GM19240 (cell line): ENCODE data around the gene NMRAL1.

Experiments used
- DNase-seq: peaks from one replicate; pipeline ENCODE4 v3.0.0; 2011; ENCODE audit warnings: low spot score; ENCODE audit not compliant: insufficient read length

Gene NMRAL1

DNA sequence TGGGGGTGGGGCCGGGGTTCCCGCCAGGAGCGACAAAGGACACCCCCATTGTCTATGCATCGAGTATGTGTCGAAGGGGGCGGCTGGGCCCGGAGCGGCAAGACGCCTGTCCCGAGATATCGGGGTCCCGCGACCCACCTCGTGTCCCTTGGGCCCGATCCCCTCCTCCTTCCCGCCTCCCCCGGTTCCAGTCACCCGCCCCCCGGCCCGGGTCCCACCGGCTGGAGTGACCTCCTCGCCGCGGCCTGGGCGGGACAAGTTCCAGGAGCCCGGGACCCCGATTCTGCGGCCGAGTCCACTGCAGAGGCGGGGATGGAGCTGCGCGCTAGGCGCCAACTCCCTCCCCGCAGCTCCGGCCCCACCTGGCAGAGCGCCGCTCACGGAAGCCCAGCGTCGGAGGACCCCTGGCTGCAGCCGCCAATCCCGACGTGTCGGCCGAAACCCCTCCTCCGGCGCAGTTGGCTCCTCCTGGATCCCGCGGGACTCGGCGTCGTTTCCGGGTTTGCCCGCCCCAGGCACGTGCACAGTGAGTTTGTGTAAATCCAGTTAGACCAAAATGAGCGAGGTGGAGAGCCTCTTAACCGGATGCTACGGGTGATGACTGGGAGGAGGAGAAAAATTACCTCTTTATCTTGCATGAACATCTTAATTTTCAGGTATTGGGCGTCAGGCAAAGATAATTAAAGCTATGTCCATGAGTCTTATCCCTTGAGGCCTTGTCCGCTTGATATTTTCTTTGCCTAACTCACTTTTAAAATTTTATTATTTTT is at the start of gene NMRAL1:
Gene NMRAL1, minus strand, starts transcription at position 434 of the 770 bp plus-strand sequence. CDS start 493 bp downstream, outside the sequence.
- DNase-seq, result peak; percentile 73

GRCh38 chr16:4523686-4524085 is 49.3 kb upstream of the NMRAL1 start:
- DNase-seq, result no peak

GRCh38 chr16:4522051-4522581 is 47.7 kb upstream of the NMRAL1 start:
- no peak for DNase-seq

DNA sequence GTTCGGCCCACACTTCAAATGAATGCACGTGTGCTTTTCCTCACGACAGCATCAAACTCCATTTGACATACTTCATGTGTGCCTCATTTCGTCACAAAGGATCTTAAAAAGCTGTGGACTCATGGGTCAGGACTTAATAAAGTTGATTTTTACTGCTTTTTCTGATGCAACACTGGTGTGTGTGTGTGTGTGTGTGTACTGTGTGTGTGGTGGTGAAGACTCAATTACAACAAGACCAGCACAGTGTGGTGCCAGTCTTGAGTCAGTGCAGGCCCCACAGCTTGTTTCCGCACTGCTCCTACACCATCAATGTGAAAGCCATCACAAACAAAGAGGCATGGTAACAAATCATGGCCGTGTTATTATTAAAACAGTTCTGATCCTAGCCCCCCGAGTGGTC is 46.5 kb upstream of the NMRAL1 start:
- DNase-seq, result no peak

DNA sequence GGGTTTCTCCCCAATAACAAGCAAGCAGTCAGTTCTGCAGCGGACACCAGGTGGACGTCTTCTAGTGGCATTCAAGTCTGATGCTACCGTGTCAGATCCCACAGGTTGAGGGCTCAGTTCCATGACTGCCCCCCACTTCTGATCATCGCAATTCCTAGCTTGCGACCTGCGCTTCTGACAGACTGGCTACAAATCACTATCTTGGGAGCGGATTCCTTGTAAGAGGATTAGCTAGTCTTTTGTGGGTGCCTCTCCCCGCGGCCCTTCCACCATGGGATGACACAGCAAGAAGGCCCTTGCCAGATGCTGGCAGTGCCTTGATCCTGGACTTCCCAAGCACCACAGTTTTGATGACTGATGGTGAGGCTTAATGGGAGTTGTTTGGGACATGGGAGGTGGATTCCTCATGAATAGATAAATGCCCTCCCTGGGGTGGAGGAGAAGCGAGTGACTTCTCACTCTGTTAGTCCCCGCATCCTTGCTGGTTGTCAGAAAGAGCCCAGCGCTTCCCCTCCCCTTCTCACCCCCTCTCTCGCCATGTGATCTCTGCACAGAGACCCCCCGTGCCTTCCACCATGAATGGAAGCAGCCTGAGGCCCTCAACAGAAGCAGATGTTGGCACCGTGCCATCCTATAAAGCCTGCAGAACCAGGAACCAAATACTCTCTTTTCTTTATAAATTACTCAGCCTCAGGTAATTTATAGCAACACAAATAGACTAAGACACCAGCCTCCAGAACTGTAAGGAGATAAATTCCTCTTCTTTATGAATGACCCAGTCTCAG is 45.0 kb upstream of the NMRAL1 start:
- no peak for DNase-seq

GRCh38 chr16:4517812-4518680 is 43.6 kb upstream of the NMRAL1 start:
- no peak for DNase-seq

DNA sequence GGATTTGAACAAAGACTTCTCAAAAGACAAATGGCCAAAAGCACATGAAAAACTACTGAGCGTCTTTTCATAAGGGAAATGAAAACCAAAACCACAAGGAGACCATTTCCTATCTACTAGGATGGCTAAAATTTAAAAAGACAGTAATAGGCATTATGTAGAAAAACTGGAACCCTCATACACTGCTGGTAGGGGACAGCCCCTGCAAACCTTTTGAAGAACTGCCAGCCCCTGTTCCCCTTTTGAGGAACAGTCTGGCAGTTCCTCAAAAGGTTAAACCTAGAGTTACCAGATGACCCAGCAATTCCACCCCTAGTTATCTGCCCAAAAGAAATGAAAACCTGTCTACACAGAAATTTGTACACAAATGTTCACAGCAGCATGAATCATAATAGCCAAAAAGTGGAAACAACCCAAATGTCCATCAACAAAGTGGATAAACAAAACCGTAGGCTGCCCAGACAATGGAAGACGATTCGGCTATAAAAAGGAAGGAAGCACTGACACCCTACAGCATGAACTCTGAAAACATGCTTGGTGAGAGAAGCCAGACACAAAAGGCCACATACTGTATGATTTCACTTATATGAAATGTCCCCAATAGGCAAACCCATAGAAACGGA is 41.3 kb upstream of the NMRAL1 start:
- no peak for DNase-seq

GRCh38 chr16:4514606-4515005 is 40.2 kb upstream of the NMRAL1 start:
- DNase-seq, result no peak

- no peak for DNase-seq
Measured at GRCh38 chr16:4513881-4514280, 39.5 kb upstream of the NMRAL1 start.

GRCh38 chr16:4513086-4513860 is 38.8 kb upstream of the NMRAL1 start:
- no peak for DNase-seq

- no peak for DNase-seq
Measured at GRCh38 chr16:4512473-4512872, 38.0 kb upstream of the NMRAL1 start.

DNA sequence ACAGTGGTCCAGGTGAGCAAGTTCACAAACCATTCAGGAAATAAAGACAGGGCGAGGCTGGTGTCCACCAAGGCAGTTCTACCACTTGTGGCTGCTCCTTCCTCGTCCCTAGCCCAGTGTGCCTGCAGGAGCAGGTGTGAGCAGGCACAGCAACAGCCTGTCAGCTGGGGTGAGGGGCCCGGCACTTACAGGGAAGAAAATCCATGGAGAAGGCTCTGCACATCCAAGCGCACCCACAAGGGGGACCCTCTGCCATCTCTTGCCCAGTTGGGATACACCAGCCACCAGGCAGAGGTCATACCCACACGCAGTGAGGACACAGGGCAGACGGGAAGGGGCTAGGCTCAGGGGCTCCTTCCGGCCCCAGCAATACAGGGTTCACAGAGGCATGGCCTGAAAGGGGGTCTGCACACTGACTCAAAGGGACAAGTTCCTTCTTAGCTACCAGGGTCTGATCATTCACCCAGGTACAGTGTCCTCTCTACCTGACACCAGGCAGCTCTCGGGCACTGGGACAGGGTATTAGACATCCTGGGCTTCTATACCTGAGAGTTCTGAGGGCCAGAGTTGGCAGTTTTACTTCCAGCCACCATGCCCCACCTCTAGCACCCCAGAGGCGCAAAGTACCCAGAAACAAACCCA is 37.1 kb upstream of the NMRAL1 start:
- no peak for DNase-seq

DNA sequence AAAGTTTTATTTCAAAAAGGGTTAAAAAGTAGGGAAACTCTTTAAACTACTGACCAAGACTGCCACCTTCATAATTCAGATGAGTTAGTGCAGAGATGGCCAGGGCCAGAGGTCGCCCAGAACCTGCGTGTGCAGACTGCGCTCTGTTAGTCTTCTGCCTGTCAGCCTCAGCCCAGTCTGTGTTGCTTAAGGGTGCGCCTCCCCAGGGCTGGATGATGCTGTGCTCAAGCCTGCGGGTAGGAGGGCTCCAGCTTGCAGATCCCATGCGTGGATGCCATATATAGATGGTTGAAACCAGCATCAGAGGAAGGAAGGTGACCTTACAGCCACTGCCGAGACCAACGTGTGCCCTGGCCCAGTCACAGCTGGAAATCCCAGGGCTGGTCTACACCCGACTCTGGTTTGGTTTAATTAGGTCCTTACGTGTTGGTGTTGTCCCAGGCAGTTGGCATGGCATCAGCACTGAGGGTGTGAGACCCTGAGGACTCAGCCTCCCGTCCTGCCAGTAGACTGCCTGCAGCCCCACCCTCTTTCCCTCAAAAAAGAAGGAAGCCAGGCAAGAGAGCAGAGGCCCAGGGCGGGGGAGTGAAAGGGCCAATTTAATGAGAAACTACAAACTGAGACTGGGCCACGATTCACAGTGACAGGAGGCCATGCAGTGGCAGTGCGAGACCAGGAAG is 36.5 kb upstream of the NMRAL1 start:
- no peak for DNase-seq

DNA sequence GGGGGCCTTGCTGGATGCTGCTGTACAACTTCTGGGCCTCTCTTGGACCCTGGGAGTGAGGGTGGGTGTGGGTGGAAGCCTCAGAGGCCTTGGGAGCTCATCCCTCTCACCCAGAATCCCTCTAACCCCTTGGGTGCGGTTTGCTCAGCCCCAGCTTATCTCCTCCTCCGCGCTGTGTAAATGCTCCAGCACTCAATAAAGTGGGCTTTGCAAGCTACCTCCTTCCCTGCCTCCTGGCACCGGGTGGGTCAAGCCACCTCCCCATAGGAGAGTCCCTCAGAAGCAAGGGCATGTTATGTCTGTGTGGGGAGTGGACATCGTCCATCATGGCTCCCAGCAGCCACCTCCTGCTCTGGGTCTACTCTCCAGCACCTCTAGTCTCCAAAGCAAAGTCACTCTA is 35.7 kb upstream of the NMRAL1 start:
- no peak for DNase-seq

DNA sequence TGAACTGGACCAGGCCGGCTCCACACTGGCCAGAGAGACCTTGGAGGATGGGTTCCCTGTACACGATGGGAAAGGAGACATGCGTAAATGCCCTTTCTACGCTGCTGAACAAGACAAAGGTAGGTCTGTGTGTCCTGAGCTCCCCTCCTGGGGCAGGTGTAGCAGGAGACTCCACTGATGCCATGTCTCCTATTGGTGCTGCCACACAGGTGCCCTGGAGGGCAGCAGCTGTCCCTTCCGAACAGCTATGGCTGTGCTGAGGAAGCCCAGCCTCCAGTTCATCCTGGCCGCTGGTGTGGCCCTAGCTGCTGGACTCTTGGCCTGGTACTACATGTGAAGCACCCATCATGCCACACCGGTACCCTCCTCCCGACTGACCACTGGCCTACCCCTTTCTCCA is 35.0 kb upstream of the NMRAL1 start:
- no peak for DNase-seq

DNA sequence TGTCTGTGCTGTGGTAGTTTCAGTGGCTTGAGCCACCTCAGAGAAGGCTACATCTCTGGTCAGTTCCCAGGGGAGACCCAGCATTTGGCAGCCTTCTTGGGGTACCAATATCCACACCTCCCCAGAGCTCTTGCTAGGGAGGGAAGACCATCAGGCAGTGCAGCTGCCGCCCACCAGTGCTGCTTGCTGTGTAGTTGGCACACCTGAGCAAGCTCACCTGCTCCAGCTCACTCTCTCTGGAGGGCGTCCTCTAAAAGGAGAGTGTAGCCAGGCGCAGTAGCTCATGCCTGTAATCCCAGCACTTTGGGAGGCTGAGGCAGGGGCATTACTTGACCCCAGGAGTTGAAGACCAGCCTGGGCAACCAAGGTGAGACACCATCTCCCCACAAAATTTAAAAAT is 34.4 kb upstream of the NMRAL1 start:
- no peak for DNase-seq

DNA sequence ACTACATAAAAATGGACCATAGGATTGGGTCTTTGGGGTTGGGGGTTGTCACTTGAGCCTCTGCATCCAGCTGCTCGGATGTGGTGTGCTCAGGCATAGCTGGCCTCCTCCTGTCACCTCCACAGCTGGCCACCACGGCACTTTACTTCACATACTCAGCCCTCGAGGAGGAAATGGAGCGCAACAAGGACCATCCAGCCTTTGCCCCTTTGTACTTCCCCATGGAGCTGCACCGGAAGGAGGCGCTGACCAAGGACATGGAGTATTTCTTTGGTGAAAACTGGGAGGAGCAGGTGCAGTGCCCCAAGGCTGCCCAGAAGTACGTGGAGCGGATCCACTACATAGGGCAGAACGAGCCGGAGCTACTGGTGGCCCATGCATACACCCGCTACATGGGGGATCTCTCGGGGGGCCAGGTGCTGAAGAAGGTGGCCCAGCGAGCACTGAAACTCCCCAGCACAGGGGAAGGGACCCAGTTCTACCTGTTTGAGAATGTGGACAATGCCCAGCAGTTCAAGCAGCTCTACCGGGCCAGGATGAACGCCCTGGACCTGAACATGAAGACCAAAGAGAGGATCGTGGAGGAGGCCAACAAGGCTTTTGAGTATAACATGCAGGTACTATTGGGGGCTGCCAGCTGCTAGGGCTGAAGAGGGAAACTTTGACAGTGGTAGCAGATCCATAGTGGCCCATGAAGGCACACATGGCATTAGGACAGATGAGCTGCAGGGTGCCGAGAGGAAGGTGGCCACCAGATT is 33.3 kb upstream of the NMRAL1 start:
- no peak for DNase-seq

DNA sequence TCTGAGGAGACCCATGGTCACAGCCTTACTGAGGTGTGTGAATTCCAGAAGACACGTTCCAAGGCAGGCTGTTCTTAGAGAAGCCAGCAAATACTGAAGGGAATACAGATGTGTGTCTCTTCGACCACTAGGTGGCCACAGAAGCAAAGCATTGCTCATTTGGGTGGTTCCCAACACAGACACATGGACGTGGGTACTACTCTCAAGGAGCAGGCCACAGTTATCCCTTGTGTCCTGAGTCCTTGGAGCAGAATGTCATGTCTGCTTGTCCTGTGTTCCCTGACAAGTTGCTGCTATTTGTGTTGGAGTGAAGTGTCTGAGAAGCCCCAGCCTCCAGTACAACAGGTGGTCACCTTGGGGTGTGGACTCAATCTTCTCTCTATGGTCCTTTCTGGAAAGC is 32.0 kb upstream of the NMRAL1 start:
- DNase-seq, result peak; percentile 53
